GM18498 (cell line): ENCODE results near the gene ST3GAL6.

Source experiments
- ATAC-seq: cut with Tn5 transposase; IDR thresholded peaks from one replicate; pipeline ENCODE4 v1.9.1; 2021; ENCODE audit warnings: mild to moderate bottlenecking, moderate library complexity; ENCODE audit not compliant: unreplicated experiment

Gene ST3GAL6

GRCh38 chr3:98775459-98776139, 12.5 kb downstream of the ST3GAL6 start:
- no peak for ATAC-seq

- ATAC-seq: no peak
These were observed 13.0 kb downstream of the ST3GAL6 start for GRCh38 chr3:98776140-98776493.

- ATAC-seq: no peak
These were observed 14.1 kb downstream of the ST3GAL6 start for GRCh38 chr3:98777286-98777685.

- ATAC-seq: no peak
These were observed 14.7 kb downstream of the ST3GAL6 start for GRCh38 chr3:98777801-98778220.

- ATAC-seq: no peak
These were observed 15.2 kb downstream of the ST3GAL6 start for GRCh38 chr3:98778383-98778782.

- ATAC-seq: no peak
These were observed 15.8 kb downstream of the ST3GAL6 start for GRCh38 chr3:98778852-98779413.

- ATAC-seq: no peak
These were observed 16.6 kb downstream of the ST3GAL6 start for GRCh38 chr3:98779541-98780335.

- no peak for ATAC-seq
These were observed 17.2 kb downstream of the ST3GAL6 start for GRCh38 chr3:98780343-98780742.

- no peak for ATAC-seq
These were observed 19.8 kb downstream of the ST3GAL6 start for GRCh38 chr3:98782824-98783500.

- ATAC-seq: no peak
These were observed 20.9 kb downstream of the ST3GAL6 start for GRCh38 chr3:98784042-98784441.

GRCh38 chr3:98784666-98785600, 21.8 kb downstream of the ST3GAL6 start:
- no peak for ATAC-seq

- no peak for ATAC-seq
These were observed 23.3 kb downstream of the ST3GAL6 start for GRCh38 chr3:98786364-98787006.

GRCh38 chr3:98787181-98787580, 24.0 kb downstream of the ST3GAL6 start:
- ATAC-seq: no peak

- ATAC-seq: no peak
These were observed 25.5 kb downstream of the ST3GAL6 start for GRCh38 chr3:98788651-98789050.

GRCh38 chr3:98791341-98792325, 28.5 kb downstream of the ST3GAL6 start:
- no peak for ATAC-seq

GRCh38 chr3:98793971-98794370, 30.8 kb downstream of the ST3GAL6 start:
- no peak for ATAC-seq

- no peak for ATAC-seq
These were observed 33.2 kb downstream of the ST3GAL6 start for GRCh38 chr3:98796334-98796733.

GRCh38 chr3:98797905-98798304, 34.8 kb downstream of the ST3GAL6 start:
- no peak for ATAC-seq

- ATAC-seq: no peak
These were observed 35.7 kb downstream of the ST3GAL6 start for GRCh38 chr3:98798820-98799219.
